ENCODE results near the gene FTSJ1. TPM values are rescaled to one million over a fixed set of nuclear protein-coding genes. Genes with fewer than 3 reads are reported as not detected.
"Not testable (repeated sequence)": the region's sequence is repeated elsewhere in the genome, so short reads cannot be mapped to it uniquely, and the experiment has no call there.

Gene FTSJ1
- polyA plus RNA-seq, 1 experiment: 44.3 TPM

DNA sequence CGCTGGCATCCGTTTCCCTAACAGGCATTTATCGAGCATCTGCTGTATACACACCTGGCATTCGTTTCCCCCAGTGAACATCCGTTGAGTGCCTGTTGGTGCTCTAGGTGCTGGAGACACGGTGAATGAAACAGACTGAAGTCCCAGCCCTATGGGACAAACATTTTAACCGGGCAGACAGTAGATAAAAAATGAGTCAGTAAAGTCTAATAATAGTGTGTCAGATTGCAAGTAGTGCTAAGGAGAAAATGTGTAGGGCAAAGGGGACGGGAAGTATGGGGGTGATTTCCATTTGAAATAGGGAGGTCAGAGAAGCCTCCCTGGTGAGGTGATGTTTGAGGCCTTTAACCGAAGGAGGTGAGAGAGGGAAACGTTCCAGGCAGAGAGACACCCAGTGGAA is 40.3 kb downstream of the FTSJ1 start:
- Histone ChIP-seq H3K27me3 (ENCODE audit: control insufficient read depth, insufficient read depth, low read length) (no peaks in the 10 kb centered on the region), H3K36me3 (ENCODE audit: control insufficient read depth, insufficient read depth, low read length) (peaks cover 1% of the 10 kb centered on the region; the same call in 1 of the 2 replicates), H3K4me3 (ENCODE audit: low read depth, low read length) (no peak overlapping the region)
- DNase-seq (ENCODE audit: low read depth): no peak
- ChIA-PET POLR2A (no interaction called here), CTCF (no interaction called here)
- no peak for TF ChIP-seq CTCF (IDR thresholded peaks at IDR 0.05; ENCODE audit: insufficient read depth, low read depth, low read length)

DNA sequence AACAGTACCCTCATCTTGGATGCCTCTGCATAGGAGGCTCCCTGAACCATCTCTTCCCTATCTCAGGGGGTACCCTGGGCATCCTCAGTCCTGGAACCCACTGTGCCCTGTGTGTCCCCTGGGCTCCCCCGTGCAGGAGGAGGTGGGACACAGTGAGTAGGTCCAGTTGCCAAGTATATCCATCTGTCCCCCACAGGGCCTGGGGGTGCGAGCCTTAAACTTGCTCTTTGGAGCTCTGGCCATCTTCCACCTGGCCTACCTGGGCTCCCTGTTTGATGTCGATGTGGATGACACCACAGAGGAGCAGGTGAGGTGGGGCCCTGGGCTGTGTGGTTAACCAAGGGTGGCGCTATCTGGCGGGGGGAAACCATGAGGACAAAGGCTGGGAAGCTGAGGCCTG is 41.0 kb downstream of the FTSJ1 start:
- DNase-seq (ENCODE audit: low read depth): no peak
- H3K4me3 ChIP-seq (ENCODE audit: low read depth, low read length): no peak overlapping the region
- H3K27me3 ChIP-seq (ENCODE audit: control insufficient read depth, insufficient read depth, low read length): no peaks in the 10 kb centered on the region
- ChIA-PET POLR2A (no interaction called here), CTCF (no interaction called here)
- H3K36me3 ChIP-seq (ENCODE audit: control insufficient read depth, insufficient read depth, low read length): peaks cover 1% of the 10 kb centered on the region; the same call in 1 of the 2 replicates
- TF ChIP-seq CTCF (IDR thresholded peaks at IDR 0.05; ENCODE audit: insufficient read depth, low read depth, low read length): no peak

GRCh38 chrX:48519481-48519880 is 43.5 kb downstream of the FTSJ1 start:
- H3K4me3 ChIP-seq (ENCODE audit: low read depth, low read length); H3K36me3 ChIP-seq (ENCODE audit: control insufficient read depth, insufficient read depth, low read length); POLR2A ChIA-PET; CTCF ChIA-PET; H3K27me3 ChIP-seq (ENCODE audit: control insufficient read depth, insufficient read depth, low read length); DNase-seq (ENCODE audit: low read depth): not testable (repeated sequence)

DNA sequence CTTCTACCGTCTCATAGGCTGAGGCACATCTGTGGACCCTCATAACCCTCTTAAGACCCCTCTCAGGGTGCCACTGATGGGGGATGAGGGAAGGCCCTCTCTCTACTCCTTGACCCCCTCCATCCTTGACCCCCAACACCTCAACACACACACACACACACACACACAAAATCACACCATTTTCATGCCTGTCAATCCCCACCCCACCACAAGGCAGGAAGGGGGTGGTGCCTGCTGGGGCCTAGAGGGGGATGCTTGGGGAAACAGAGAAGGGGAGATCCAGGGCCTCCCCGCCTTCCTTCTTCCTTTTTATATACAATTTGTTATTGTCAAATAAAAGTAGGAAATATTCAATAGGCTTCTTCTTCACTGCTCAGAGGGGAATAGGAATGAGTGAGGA is 44.5 kb downstream of the FTSJ1 start:
- ChIA-PET POLR2A (no interaction called here), CTCF (interaction anchor here (0.6 kb wide), 1 partner anchor 432 kb away, joined by 3 read pairs; no protein-coding TSS in a partner anchor)
- H3K4me3 ChIP-seq (ENCODE audit: low read depth, low read length): no peak overlapping the region
- no peaks in the 10 kb centered on the region for H3K36me3 ChIP-seq (ENCODE audit: control insufficient read depth, insufficient read depth, low read length)
- TF ChIP-seq CTCF (IDR thresholded peaks at IDR 0.05; ENCODE audit: insufficient read depth, low read depth, low read length): no peak
- no peak for DNase-seq (ENCODE audit: low read depth)
- no peaks in the 10 kb centered on the region for H3K27me3 ChIP-seq (ENCODE audit: control insufficient read depth, insufficient read depth, low read length)

GRCh38 chrX:48520976-48521352 is 45.0 kb downstream of the FTSJ1 start:
- POLR2A ChIA-PET: no interaction called here
- Histone ChIP-seq H3K4me3 (ENCODE audit: low read depth, low read length) (no peak overlapping the region), H3K36me3 (ENCODE audit: control insufficient read depth, insufficient read depth, low read length) (no peaks in the 10 kb centered on the region), H3K27me3 (ENCODE audit: control insufficient read depth, insufficient read depth, low read length) (no peaks in the 10 kb centered on the region)
- no peak for TF ChIP-seq CTCF (IDR thresholded peaks at IDR 0.05; ENCODE audit: insufficient read depth, low read depth, low read length)
- no peak for DNase-seq (ENCODE audit: low read depth)
- CTCF ChIA-PET: no interaction called here

DNA sequence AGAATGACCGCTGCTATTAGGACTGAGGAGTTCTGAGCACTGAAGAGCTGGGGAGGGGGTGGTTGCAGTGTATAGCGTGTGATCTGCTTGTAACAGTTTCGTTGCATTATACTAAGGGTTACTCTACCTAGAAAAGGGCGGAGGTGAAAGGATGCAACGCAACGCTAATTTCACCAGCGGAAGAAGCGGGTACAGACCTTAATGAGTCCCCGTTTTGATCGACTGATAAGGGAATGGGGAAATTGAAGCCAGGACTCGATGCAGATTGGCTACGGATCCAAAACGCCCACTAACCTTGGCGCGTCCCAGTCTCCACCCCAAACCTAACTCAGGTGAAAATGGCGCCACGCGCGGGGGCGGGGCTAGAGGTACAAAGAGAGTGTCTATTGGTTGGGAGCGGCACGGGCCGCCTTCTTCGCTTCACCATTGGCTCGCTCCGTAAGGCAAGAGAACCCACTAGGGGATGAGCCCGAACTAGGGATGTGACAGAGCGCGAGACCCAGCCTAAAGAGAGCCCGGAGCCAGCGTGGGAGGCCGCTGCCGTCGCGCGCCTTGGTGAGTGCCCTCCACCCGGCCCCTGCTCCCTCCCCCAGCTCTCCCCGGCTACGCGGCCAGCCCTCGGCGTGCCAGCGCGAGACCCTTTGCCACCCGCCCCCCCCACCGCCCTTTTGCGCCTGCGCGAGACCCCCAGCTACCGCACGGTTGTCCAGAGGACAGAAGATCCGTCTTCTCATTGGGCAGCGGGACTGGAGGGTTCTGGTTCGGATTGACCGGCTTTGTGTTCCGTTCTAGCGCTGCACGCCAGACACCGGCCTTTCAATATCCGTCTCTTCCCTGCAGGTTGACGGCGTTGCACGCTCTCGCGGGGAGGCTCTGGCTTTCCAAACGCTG is 45.6 kb downstream of the FTSJ1 start, which contains the start of gene EBP:
EBP (plus strand) TSS at position 456 of the 891 bp plus-strand sequence. CDS start 1,964 bp downstream, outside the sequence.
- ChIA-PET POLR2A (no interaction called here), CTCF (no interaction called here)
- peak within 1 kb of the TSS; percentile 62 for H3K4me3 ChIP-seq (ENCODE audit: low read depth, low read length)
- no peak for DNase-seq (ENCODE audit: low read depth)
- TF ChIP-seq CTCF (IDR thresholded peaks at IDR 0.05; ENCODE audit: insufficient read depth, low read depth, low read length): no peak
- H3K27me3 ChIP-seq (ENCODE audit: control insufficient read depth, insufficient read depth, low read length): no peaks in the 10 kb centered on the region
- no peaks in the 10 kb centered on the region for H3K36me3 ChIP-seq (ENCODE audit: control insufficient read depth, insufficient read depth, low read length)

Data from BJ (cell line).